PC-3 (cell line): ENCODE data around the gene NRDC.

Experiments used
- EZH2 ChIP-seq: fragments of 300-600 bp; sonication (generic); IDR thresholded peaks from one replicate; pipeline ENCODE4 v1.6.1; 2017; ENCODE audit warnings: antibody characterized with exemption, mild to moderate bottlenecking, low read length; ENCODE audit not compliant: unreplicated experiment
- EZH2phosphoT487 ChIP-seq: fragments of 300-600 bp; sonication (generic); IDR thresholded peaks from 2 replicates; pipeline ENCODE4 v1.6.1; 2018; ENCODE audit warnings: mild to moderate bottlenecking, antibody characterized with exemption, low read length, borderline replicate concordance
- TF ChIP-seq, protein P1 (sequence below): fragments of 300-600 bp; sonication (generic); conservative IDR thresholded peaks from 2 replicates; pipeline ENCODE4 v1.5.1; 2017; ENCODE audit warnings: antibody characterized with exemption, low read depth, mild to moderate bottlenecking, low read length

DNA sequence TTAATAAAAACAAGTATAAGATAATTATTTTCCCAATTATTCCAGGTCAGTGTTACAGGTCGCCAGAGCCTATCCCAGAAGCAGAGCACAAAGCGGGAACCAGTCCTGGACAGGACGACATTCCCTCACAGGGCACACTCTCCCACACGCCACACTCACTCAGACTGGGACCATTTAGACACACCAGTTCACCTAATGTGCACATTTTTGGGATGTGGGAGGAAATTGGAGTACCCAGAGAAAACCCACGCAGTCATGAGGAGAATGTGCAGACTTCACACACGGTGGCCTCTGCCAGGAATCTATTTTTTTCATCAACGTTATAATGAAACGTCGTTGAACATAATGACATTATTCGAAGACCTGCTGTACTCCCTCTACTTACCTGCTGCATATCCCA is 20.5 kb upstream of the NRDC start:
- TF ChIP-seq, protein P1, sequence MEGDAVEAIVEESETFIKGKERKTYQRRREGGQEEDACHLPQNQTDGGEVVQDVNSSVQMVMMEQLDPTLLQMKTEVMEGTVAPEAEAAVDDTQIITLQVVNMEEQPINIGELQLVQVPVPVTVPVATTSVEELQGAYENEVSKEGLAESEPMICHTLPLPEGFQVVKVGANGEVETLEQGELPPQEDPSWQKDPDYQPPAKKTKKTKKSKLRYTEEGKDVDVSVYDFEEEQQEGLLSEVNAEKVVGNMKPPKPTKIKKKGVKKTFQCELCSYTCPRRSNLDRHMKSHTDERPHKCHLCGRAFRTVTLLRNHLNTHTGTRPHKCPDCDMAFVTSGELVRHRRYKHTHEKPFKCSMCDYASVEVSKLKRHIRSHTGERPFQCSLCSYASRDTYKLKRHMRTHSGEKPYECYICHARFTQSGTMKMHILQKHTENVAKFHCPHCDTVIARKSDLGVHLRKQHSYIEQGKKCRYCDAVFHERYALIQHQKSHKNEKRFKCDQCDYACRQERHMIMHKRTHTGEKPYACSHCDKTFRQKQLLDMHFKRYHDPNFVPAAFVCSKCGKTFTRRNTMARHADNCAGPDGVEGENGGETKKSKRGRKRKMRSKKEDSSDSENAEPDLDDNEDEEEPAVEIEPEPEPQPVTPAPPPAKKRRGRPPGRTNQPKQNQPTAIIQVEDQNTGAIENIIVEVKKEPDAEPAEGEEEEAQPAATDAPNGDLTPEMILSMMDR = no peak
- TF ChIP-seq EZH2 (no peak), EZH2phosphoT487 (no peak)
